Neuronal stem cell (in vitro differentiated cells): Measurements from ENCODE around the gene CCDC60.

Experiments used
- DNase-seq: peaks from one replicate; pipeline ENCODE4 v3.0.0-alpha.2; 2013; ENCODE audit warnings: low spot score
- H2AFZ ChIP-seq: one replicate; pipeline ENCODE4 v1.6.1; 2013; ENCODE audit warnings: mild to moderate bottlenecking, low read length, inconsistent platforms
- H2AK5ac ChIP-seq: 2 replicates; pipeline ENCODE4 v1.6.1; 2013; ENCODE audit warnings: low read depth, mild to moderate bottlenecking, inconsistent platforms, low read length, moderate library complexity, mixed read lengths
- H2BK120ac ChIP-seq: 2 replicates; pipeline ENCODE4 v1.6.1; 2013; ENCODE audit warnings: low read depth, mild to moderate bottlenecking, inconsistent platforms, low read length, moderate library complexity, mixed read lengths
- H2BK12ac ChIP-seq: one replicate; pipeline ENCODE4 v1.6.1; 2013; ENCODE audit warnings: low read length, inconsistent platforms
- H2BK15ac ChIP-seq: 2 replicates; pipeline ENCODE4 v1.6.1; 2013; ENCODE audit warnings: mild to moderate bottlenecking, low read length, inconsistent platforms, mixed read lengths
- H2BK5ac ChIP-seq: one replicate; pipeline ENCODE4 v1.6.1; 2013; ENCODE audit warnings: inconsistent platforms, mild to moderate bottlenecking, low read length, moderate library complexity
- H3K14ac ChIP-seq: one replicate; pipeline ENCODE4 v1.6.1; 2013; ENCODE audit warnings: low read length, inconsistent platforms
- H3K18ac ChIP-seq: 2 replicates; pipeline ENCODE4 v1.6.1; 2013; ENCODE audit warnings: low read length, inconsistent platforms
- H3K23ac ChIP-seq: 2 replicates; pipeline ENCODE4 v1.6.1; 2013; ENCODE audit warnings: low read depth, mild to moderate bottlenecking, mixed read lengths, low read length, inconsistent platforms; ENCODE audit not compliant: poor library complexity
- H3K27ac ChIP-seq: replicated peaks from 3 replicates; pipeline ENCODE4 v1.5.1; 2013; ENCODE audit warnings: low read length, inconsistent platforms
- H3K27me3 ChIP-seq, 3 experiments: 2 replicates each; pipeline ENCODE4 v1.6.1; 2013; ENCODE audit warnings: low read length in 3 of 3, mild to moderate bottlenecking in 2 of 3, inconsistent platforms in 1 of 3, low read depth in 1 of 3, mixed read lengths in 1 of 3, moderate library complexity in 1 of 3; ENCODE audit not compliant: control insufficient read depth in 3 of 3, insufficient read depth in 3 of 3
- H3K36me3 ChIP-seq, 2 donors: replicated peaks in 1 of 2; 2 replicates each; pipeline ENCODE4 v1.6.1; 2013; ENCODE audit warnings: low read length in 2 of 2; ENCODE audit not compliant: control insufficient read depth in 2 of 2, insufficient read depth in 2 of 2
- H3K4ac ChIP-seq: 2 replicates; pipeline ENCODE4 v1.6.1; 2013; ENCODE audit warnings: inconsistent platforms, mild to moderate bottlenecking, low read length, moderate library complexity
- H3K4me1 ChIP-seq, 2 donors: 1 replicate in 1 of 2; 2 replicates in 1 of 2; pipeline ENCODE4 v1.6.1; 2013; ENCODE audit warnings: low read length in 2 of 2, low read depth in 1 of 2; ENCODE audit not compliant: control insufficient read depth in 2 of 2, insufficient read depth in 1 of 2
- H3K4me2 ChIP-seq: one replicate; pipeline ENCODE4 v1.6.1; 2013; ENCODE audit warnings: mild to moderate bottlenecking, low read length, inconsistent platforms; ENCODE audit not compliant: insufficient read depth, poor library complexity, severe bottlenecking
- H3K4me3 ChIP-seq, 2 donors: 2 replicates each; pipeline ENCODE4 v1.5.1; 2013; ENCODE audit warnings: low read length in 2 of 2, mild to moderate bottlenecking in 2 of 2, inconsistent platforms in 1 of 2, moderate library complexity in 1 of 2
- H3K79me1 ChIP-seq: one replicate; pipeline ENCODE4 v1.6.1; 2013; ENCODE audit warnings: low read depth, mild to moderate bottlenecking, inconsistent platforms, low read length, moderate library complexity
- H3K9ac ChIP-seq: one replicate; pipeline ENCODE4 v1.6.1; 2013; ENCODE audit warnings: mild to moderate bottlenecking, low read depth, low read length, inconsistent platforms; ENCODE audit not compliant: poor library complexity
- H3K9me3 ChIP-seq, 2 donors: replicated peaks in 1 of 2; 2 replicates each; pipeline versions ENCODE3 to v1.6.1; 2013; ENCODE audit warnings: low read length in 2 of 2, mild to moderate bottlenecking in 2 of 2, inconsistent platforms in 1 of 2, low read depth in 1 of 2, mixed read lengths in 1 of 2, moderate library complexity in 1 of 2; ENCODE audit not compliant: control insufficient read depth in 2 of 2, insufficient read depth in 1 of 2
- H4K8ac ChIP-seq: one replicate; pipeline ENCODE4 v1.6.1; 2013; ENCODE audit warnings: low read depth, mild to moderate bottlenecking, inconsistent platforms, low read length, moderate library complexity
- H4K91ac ChIP-seq: one replicate; pipeline ENCODE4 v1.6.1; 2013; ENCODE audit warnings: low read length, low read depth, mild to moderate bottlenecking, inconsistent platforms; ENCODE audit not compliant: poor library complexity
- WGBS, 2 donors: extraction: QIAGEN DNeasy Blood & Tissue Kit; methylation state at CpG; one replicate each; pipeline ENCODE4 v1.1.7; 2013; ENCODE audit warnings: missing lambda C conversion rate in 2 of 2, mixed read lengths in 1 of 2; ENCODE audit not compliant: insufficient read length in 2 of 2, insufficient replicate concordance in 1 of 2; ENCODE audit errors: extremely low coverage in 2 of 2; 5-methylcytosine and 5-hydroxymethylcytosine counted together

CCDC60 gene

DNA sequence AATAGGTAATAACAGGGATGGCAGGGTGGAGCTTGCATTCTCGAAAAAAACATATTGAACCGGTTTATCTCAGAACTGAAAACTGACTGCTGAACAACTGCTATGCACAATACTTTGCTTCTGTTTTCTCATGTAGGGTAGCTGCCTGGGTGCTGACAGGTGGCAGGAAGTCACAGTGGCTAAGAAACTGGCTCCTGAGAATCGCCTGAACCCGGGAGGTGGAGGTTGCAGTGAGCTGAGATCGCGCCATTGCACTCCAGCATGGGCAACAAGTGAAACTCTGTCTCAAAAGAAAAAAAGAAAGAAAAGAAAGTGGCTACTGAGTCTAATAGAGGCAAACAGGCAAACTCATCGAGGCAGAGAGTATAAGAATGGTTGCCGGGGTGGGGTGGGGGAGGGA, 113.1 kb downstream of the CCDC60 start:
- Histone ChIP-seq H2BK12ac (no peak overlapping the region), H4K91ac (no peak overlapping the region), H3K9ac (no peak overlapping the region), H3K27me3 (no peaks in the 10 kb centered on the region), H2BK15ac (no peak overlapping the region), H3K4me3 (no peak overlapping the region), H3K27ac (no peak overlapping the region), H2BK5ac (no peak overlapping the region), H3K18ac (no peak overlapping the region), H3K9me3 (no peaks in the 10 kb centered on the region), H3K23ac (no peak overlapping the region), H3K4me2 (no peak overlapping the region), H3K79me1 (no peaks in the 10 kb centered on the region), H4K8ac (no peak overlapping the region), H2AK5ac (no peak overlapping the region), H3K14ac (no peak overlapping the region), H2AFZ (no peak overlapping the region), H2BK120ac (no peak overlapping the region), H3K36me3 (no peaks in the 10 kb centered on the region), H3K4me1 (peaks cover 0 to 6% of the 10 kb centered on the region in 2 donors), H3K4ac (no peak overlapping the region)
- DNase-seq: no peak
- WGBS, 2 donors: no CpG with 5 or more reads among the region's 8 CpGs

GRCh38 chr12:119448611-119449131, 114.1 kb downstream of the CCDC60 start:
- H3K18ac ChIP-seq: no peak overlapping the region
- no peaks in the 10 kb centered on the region for H3K9me3 ChIP-seq
- no peak overlapping the region for H3K27ac ChIP-seq
- H4K91ac ChIP-seq: no peak overlapping the region
- H3K4me1 ChIP-seq: peaks cover 0 to 6% of the 10 kb centered on the region in 2 donors
- H2BK12ac ChIP-seq: no peak overlapping the region
- no peak overlapping the region for H2AK5ac ChIP-seq
- H3K9ac ChIP-seq: no peak overlapping the region
- H2BK120ac ChIP-seq: no peak overlapping the region
- H3K79me1 ChIP-seq: no peaks in the 10 kb centered on the region
- H2BK5ac ChIP-seq: no peak overlapping the region
- H3K14ac ChIP-seq: no peak overlapping the region
- no peak overlapping the region for H3K4me3 ChIP-seq
- no peaks in the 10 kb centered on the region for H3K36me3 ChIP-seq
- no peak overlapping the region for H3K4me2 ChIP-seq
- no peak overlapping the region for H2AFZ ChIP-seq
- H2BK15ac ChIP-seq: no peak overlapping the region
- no CpG with 5 or more reads among the region's 5 CpGs for WGBS, 2 donors
- H4K8ac ChIP-seq: no peak overlapping the region
- no peaks in the 10 kb centered on the region for H3K27me3 ChIP-seq
- no peak for DNase-seq
- no peak overlapping the region for H3K4ac ChIP-seq
- no peak overlapping the region for H3K23ac ChIP-seq

DNA sequence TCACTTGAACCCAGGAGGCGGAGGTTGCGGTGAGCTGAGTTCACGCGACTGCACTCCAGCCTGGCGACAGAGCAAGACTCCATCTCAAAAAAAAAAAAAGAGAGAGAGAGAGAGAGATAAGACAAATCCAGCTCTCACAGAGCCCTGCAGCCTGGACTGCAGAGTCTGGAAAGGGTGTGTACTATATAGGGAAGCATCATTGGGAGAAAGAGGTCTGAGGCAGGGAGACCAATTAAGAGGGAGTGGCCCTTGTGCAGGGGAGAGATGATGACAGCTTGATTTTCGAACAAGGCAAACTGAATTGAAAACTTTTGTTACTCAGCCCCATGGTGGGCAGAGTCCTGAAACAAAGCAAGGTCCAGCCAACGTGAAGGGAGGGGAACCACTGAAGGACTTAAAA, 116.2 kb downstream of the CCDC60 start:
- H3K4me3 ChIP-seq: no peak overlapping the region

DNA sequence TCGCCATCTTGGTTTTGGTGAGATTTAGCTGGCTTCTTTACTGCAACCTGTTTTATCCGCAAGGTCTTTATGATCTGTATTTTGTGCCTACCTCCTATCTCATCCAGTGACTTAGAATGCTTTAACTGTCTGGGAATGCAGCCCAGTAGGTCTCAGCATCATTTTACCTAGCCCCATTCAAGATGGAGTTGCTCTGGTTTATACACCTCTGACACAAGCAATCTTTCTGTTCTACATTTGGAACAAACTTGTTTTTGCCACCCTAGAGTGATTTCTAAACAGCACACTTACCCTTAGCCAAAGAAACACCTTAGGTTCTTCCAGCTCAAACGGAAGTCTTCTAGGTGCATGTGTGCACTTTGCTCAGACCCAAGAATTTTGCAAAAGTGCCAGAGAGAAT, 122.3 kb downstream of the CCDC60 start:
- Histone ChIP-seq H4K8ac (no peak overlapping the region), H2AFZ (no peak overlapping the region), H3K4me2 (no peak overlapping the region), H3K4ac (no peak overlapping the region), H4K91ac (no peak overlapping the region), H3K27me3 (no peaks in the 10 kb centered on the region), H2BK12ac (no peak overlapping the region), H3K4me3 (no peak overlapping the region), H3K14ac (no peak overlapping the region), H2BK5ac (no peak overlapping the region), H2BK15ac (no peak overlapping the region), H3K36me3 (no peaks in the 10 kb centered on the region), H3K27ac (no peak overlapping the region), H3K23ac (no peak overlapping the region), H2BK120ac (no peak overlapping the region), H2AK5ac (no peak overlapping the region), H3K79me1 (no peaks in the 10 kb centered on the region), H3K18ac (no peak overlapping the region), H3K9ac (no peak overlapping the region), H3K9me3 (no peaks in the 10 kb centered on the region), H3K4me1 (peaks cover 0 to under 1% of the 10 kb centered on the region in 2 donors)
- WGBS, 2 donors: no CpG with 5 or more reads among the region's 3 CpGs
- DNase-seq: no peak

More for the DNA sequence above, 116.2 kb downstream of the CCDC60 start:
- H3K27ac ChIP-seq: no peak overlapping the region
- H3K9me3 ChIP-seq: no peaks in the 10 kb centered on the region
- no peaks in the 10 kb centered on the region for H3K27me3 ChIP-seq
- H3K4me2 ChIP-seq: no peak overlapping the region
- H4K8ac ChIP-seq: no peak overlapping the region
- H3K18ac ChIP-seq: no peak overlapping the region
- H3K23ac ChIP-seq: no peak overlapping the region
- H2BK120ac ChIP-seq: no peak overlapping the region
- no peak overlapping the region for H2AFZ ChIP-seq
- H2BK15ac ChIP-seq: no peak overlapping the region
- no peak overlapping the region for H4K91ac ChIP-seq
- H2BK12ac ChIP-seq: no peak overlapping the region
- H3K36me3 ChIP-seq: no peaks in the 10 kb centered on the region
- no peak for DNase-seq
- H2AK5ac ChIP-seq: no peak overlapping the region
- no peak overlapping the region for H3K4ac ChIP-seq
- no peak overlapping the region for H2BK5ac ChIP-seq
- H3K4me1 ChIP-seq: peaks cover 0 to 6% of the 10 kb centered on the region in 2 donors
- WGBS, 2 donors: no CpG with 5 or more reads among the region's 7 CpGs
- no peak overlapping the region for H3K14ac ChIP-seq
- no peaks in the 10 kb centered on the region for H3K79me1 ChIP-seq
- H3K9ac ChIP-seq: no peak overlapping the region
